GM23338 (cell line): ENCODE measurements around the gene DAPK3. TPM values are rescaled to one million over a fixed set of nuclear protein-coding genes. Genes with fewer than 3 reads are reported as not detected.

ENCODE experiments used
- ATAC-seq: fragments of 200-7000 bp; cut with Tn5 transposase; 3 replicates; pipeline ENCODE4 v1.9.1; 2020
- DNase-seq: peaks from one replicate; pipeline ENCODE4 v3.0.0-alpha.2; 2015; ENCODE audit warnings: low spot score
- H2AFZ ChIP-seq: fragments of 200-600 bp; sonication (generic); 2 replicates; pipeline ENCODE4 v1.8.0; 2016; ENCODE audit warnings: antibody characterized with exemption, mild to moderate bottlenecking, moderate library complexity
- H3F3A ChIP-seq: fragments of 200-600 bp; sonication (generic); replicated peaks from 2 replicates; pipeline ENCODE4 v1.8.0; 2017; ENCODE audit warnings: antibody characterized with exemption, mixed run types, low read depth
- H3K27ac ChIP-seq: fragments of 200-600 bp; sonication (generic); 2 replicates; pipeline ENCODE4 v1.6.1; 2016; ENCODE audit warnings: low read depth
- H3K27me3 ChIP-seq: fragments of 200-600 bp; sonication (generic); 2 replicates; pipeline ENCODE4 v1.8.0; 2016; ENCODE audit warnings: mild to moderate bottlenecking, mixed run types, moderate library complexity; ENCODE audit not compliant: insufficient read depth
- H3K36me3 ChIP-seq: fragments of 200-600 bp; sonication (generic); 2 replicates; pipeline ENCODE4 v1.8.0; 2016; ENCODE audit warnings: mild to moderate bottlenecking; ENCODE audit not compliant: insufficient read depth
- H3K4me1 ChIP-seq: fragments of 200-600 bp; sonication (generic); 2 replicates; pipeline ENCODE4 v1.8.0; 2016; ENCODE audit warnings: mild to moderate bottlenecking, moderate library complexity; ENCODE audit not compliant: insufficient read depth
- H3K4me2 ChIP-seq: fragments of 200-600 bp; sonication (generic); 2 replicates; pipeline ENCODE4 v1.7.1; 2017; ENCODE audit warnings: mixed run types
- H3K4me3 ChIP-seq: fragments of 200-600 bp; sonication (generic); 2 replicates; pipeline ENCODE4 v1.6.1; 2016; ENCODE audit warnings: mixed run types
- H3K79me2 ChIP-seq: fragments of 200-600 bp; sonication (generic); replicated peaks from 2 replicates; pipeline ENCODE4 v1.8.0; 2017; ENCODE audit warnings: mild to moderate bottlenecking; ENCODE audit not compliant: insufficient read depth
- H3K9me2 ChIP-seq: fragments of 200-600 bp; sonication (generic); 2 replicates; pipeline ENCODE4 v1.8.0; 2017; ENCODE audit not compliant: insufficient read depth
- H4K20me1 ChIP-seq: fragments of 200-600 bp; sonication (generic); replicated peaks from 2 replicates; pipeline ENCODE4 v1.8.0; 2017; ENCODE audit warnings: mild to moderate bottlenecking; ENCODE audit not compliant: insufficient read depth
- H3K27ac Mint-ChIP-seq: 2 replicates; pipeline ENCODE4 v1.8.0; 2020; ENCODE audit warnings: inconsistent platforms, mild to moderate bottlenecking, moderate library complexity, mixed read lengths
- H3K27me3 Mint-ChIP-seq: 3 replicates; pipeline ENCODE4 v1.8.0; 2022; ENCODE audit warnings: low read depth, mild to moderate bottlenecking, moderate library complexity, mixed read lengths, inconsistent platforms; ENCODE audit not compliant: insufficient read depth, poor library complexity
- H3K36me3 Mint-ChIP-seq: 3 replicates; pipeline ENCODE4 v1.8.0; 2021; ENCODE audit warnings: low read depth, mild to moderate bottlenecking, inconsistent platforms, moderate library complexity, mixed read lengths
- H3K4me1 Mint-ChIP-seq: 3 replicates; pipeline ENCODE4 v1.8.0; 2020; ENCODE audit warnings: mild to moderate bottlenecking, inconsistent platforms, mixed read lengths
- H3K4me3 Mint-ChIP-seq: 3 replicates; pipeline ENCODE4 v1.8.0; 2021; ENCODE audit warnings: moderate library complexity, mild to moderate bottlenecking, inconsistent platforms, mixed read lengths
- H3K9me3 Mint-ChIP-seq: 3 replicates; pipeline ENCODE4 v1.8.0; 2020; ENCODE audit warnings: moderate library complexity, mild to moderate bottlenecking, inconsistent platforms, mixed read lengths
- CREB1 ChIP-seq: fragments of 250-450 bp; sonication (Bioruptor Pico); IDR thresholded peaks from 2 replicates; pipeline ENCODE4 v1.5.0; 2020; ENCODE audit warnings: low read depth, mild to moderate bottlenecking, moderate library complexity
- CTCF ChIP-seq, 2 experiments: fragments of 200-600 bp in 1 of 2; sonication (generic) in 1 of 2; conservative IDR thresholded peaks; 2 replicates each; pipeline versions ENCODE4 v1.5.1 to v1.6.1; 2016 to 2017; ENCODE audit warnings: antibody characterized with exemption in 2 of 2, low read depth in 2 of 2, mild to moderate bottlenecking in 2 of 2, moderate library complexity in 1 of 2
- ETS1 ChIP-seq: IDR thresholded peaks from 2 replicates; pipeline ENCODE4 v1.6.1; 2016; ENCODE audit warnings: antibody characterized with exemption
- EZH2 ChIP-seq: fragments of 200-600 bp; sonication (generic); IDR thresholded peaks from one replicate; pipeline ENCODE4 v1.8.0; 2017; ENCODE audit warnings: antibody characterized with exemption, mild to moderate bottlenecking, low read depth; ENCODE audit not compliant: unreplicated experiment
- EZH2phosphoT487 ChIP-seq: fragments of 200-600 bp; sonication (generic); IDR thresholded peaks from one replicate; pipeline ENCODE4 v1.8.1; 2018; ENCODE audit warnings: antibody characterized with exemption; ENCODE audit not compliant: unreplicated experiment
- NANOG ChIP-seq: IDR thresholded peaks from 2 replicates; pipeline ENCODE4 v1.6.1; 2016; ENCODE audit warnings: antibody characterized with exemption, borderline replicate concordance
- POLR2AphosphoS5 ChIP-seq: IDR thresholded peaks from 2 replicates; pipeline ENCODE4 v1.6.1; 2016; ENCODE audit warnings: antibody characterized with exemption, low read depth
- REST ChIP-seq: IDR thresholded peaks from one replicate; pipeline ENCODE4 v1.6.1; 2018; ENCODE audit warnings: antibody characterized with exemption; ENCODE audit not compliant: unreplicated experiment
- STAT1 ChIP-seq: IDR thresholded peaks from one replicate; pipeline ENCODE4 v1.6.1; 2016; ENCODE audit warnings: antibody characterized with exemption; ENCODE audit not compliant: unreplicated experiment
- ZNF114 ChIP-seq: fragments of 250-450 bp; sonication (Bioruptor Pico); IDR thresholded peaks from 2 replicates; pipeline ENCODE4 v1.5.0; 2020; ENCODE audit warnings: mild to moderate bottlenecking, moderate library complexity
- polyA plus RNA-seq: library from polyadenylated mRNA; unstranded; fragments of >200 nt; fragmentation: Nextera tagmentation; extraction: Ambion mirVana; gene quantifications from 2 replicates; pipeline ENCODE4 v1.2.1, GENCODE V29; 2016
- total RNA-seq: library from RNA; depleted of rRNA; stranded (reverse); fragments of >200 nt; shearing (Covaris generic); gene quantifications from 2 replicates; pipeline ENCODE4 v1.2.3, GENCODE V29; 2014
- TF ChIP-seq, protein P1 (sequence below): fragments of 250-450 bp; sonication (Bioruptor Pico); IDR thresholded peaks from 2 replicates; pipeline ENCODE4 v1.5.0; 2020; ENCODE audit warnings: mild to moderate bottlenecking, moderate library complexity

DAPK3 gene
- total and polyA plus RNA-seq, 2 experiments from 2014 or later, result 32.1 to 95.6 TPM

- Mint-ChIP-seq H3K9me3 (no peaks in the 10 kb centered on the region), H3K27ac (no peak overlapping the region), H3K4me3 (no peak overlapping the region), H3K27me3 (peaks cover 8% of the 10 kb centered on the region), H3K36me3 (no peaks in the 10 kb centered on the region; the same call in 2 of the 3 replicates), H3K4me1 (no peaks in the 10 kb centered on the region)
- no peak overlapping the region for H2AFZ ChIP-seq
- H3K27me3 ChIP-seq, result no peaks in the 10 kb centered on the region
- no peak for TF ChIP-seq ETS1
- TF ChIP-seq EZH2phosphoT487, result no peak
- no peak for TF ChIP-seq EZH2
- TF ChIP-seq CTCF (conservative IDR thresholded peaks at IDR 0.05; ENCODE audit: low read depth in 2 of 2), result no peak
- no peak for TF ChIP-seq POLR2AphosphoS5
- TF ChIP-seq CREB1 (CRISPR knock-in tag), result no peak
- TF ChIP-seq, protein P1, sequence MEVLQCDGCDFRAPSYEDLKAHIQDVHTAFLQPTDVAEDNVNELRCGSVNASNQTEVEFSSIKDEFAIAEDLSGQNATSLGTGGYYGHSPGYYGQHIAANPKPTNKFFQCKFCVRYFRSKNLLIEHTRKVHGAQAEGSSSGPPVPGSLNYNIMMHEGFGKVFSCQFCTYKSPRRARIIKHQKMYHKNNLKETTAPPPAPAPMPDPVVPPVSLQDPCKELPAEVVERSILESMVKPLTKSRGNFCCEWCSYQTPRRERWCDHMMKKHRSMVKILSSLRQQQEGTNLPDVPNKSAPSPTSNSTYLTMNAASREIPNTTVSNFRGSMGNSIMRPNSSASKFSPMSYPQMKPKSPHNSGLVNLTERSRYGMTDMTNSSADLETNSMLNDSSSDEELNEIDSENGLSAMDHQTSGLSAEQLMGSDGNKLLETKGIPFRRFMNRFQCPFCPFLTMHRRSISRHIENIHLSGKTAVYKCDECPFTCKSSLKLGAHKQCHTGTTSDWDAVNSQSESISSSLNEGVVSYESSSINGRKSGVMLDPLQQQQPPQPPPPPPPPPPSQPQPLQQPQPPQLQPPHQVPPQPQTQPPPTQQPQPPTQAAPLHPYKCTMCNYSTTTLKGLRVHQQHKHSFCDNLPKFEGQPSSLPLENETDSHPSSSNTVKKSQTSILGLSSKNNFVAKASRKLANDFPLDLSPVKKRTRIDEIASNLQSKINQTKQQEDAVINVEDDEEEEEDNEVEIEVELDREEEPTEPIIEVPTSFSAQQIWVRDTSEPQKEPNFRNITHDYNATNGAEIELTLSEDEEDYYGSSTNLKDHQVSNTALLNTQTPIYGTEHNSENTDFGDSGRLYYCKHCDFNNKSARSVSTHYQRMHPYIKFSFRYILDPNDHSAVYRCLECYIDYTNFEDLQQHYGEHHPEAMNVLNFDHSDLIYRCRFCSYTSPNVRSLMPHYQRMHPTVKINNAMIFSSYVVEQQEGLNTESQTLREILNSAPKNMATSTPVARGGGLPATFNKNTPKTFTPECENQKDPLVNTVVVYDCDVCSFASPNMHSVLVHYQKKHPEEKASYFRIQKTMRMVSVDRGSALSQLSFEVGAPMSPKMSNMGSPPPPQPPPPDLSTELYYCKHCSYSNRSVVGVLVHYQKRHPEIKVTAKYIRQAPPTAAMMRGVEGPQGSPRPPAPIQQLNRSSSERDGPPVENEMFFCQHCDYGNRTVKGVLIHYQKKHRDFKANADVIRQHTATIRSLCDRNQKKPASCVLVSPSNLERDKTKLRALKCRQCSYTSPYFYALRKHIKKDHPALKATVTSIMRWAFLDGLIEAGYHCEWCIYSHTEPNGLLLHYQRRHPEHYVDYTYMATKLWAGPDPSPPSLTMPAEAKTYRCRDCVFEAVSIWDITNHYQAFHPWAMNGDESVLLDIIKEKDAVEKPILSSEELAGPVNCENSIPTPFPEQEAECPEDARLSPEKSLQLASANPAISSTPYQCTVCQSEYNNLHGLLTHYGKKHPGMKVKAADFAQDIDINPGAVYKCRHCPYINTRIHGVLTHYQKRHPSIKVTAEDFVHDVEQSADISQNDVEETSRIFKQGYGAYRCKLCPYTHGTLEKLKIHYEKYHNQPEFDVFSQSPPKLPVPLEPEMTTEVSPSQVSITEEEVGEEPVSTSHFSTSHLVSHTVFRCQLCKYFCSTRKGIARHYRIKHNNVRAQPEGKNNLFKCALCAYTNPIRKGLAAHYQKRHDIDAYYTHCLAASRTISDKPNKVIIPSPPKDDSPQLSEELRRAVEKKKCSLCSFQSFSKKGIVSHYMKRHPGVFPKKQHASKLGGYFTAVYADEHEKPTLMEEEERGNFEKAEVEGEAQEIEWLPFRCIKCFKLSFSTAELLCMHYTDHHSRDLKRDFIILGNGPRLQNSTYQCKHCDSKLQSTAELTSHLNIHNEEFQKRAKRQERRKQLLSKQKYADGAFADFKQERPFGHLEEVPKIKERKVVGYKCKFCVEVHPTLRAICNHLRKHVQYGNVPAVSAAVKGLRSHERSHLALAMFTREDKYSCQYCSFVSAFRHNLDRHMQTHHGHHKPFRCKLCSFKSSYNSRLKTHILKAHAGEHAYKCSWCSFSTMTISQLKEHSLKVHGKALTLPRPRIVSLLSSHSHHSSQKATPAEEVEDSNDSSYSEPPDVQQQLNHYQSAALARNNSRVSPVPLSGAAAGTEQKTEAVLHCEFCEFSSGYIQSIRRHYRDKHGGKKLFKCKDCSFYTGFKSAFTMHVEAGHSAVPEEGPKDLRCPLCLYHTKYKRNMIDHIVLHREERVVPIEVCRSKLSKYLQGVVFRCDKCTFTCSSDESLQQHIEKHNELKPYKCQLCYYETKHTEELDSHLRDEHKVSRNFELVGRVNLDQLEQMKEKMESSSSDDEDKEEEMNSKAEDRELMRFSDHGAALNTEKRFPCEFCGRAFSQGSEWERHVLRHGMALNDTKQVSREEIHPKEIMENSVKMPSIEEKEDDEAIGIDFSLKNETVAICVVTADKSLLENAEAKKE (CRISPR knock-in tag), result no peak
- no peak for TF ChIP-seq STAT1
- TF ChIP-seq REST, result no peak
- TF ChIP-seq NANOG, result no peak
- no peak for TF ChIP-seq ZNF114 (CRISPR knock-in tag)
- no peak overlapping the region for H3K4me3 ChIP-seq
- no peaks in the 10 kb centered on the region; the same call in 1 of the 2 replicates for H3K4me1 ChIP-seq
- H3F3A ChIP-seq, result no peaks in the 10 kb centered on the region
- no peaks in the 10 kb centered on the region for H3K36me3 ChIP-seq
- peaks cover 12% of the 10 kb centered on the region for H3K79me2 ChIP-seq
- ATAC-seq, result no peak
- H3K27ac ChIP-seq, result no peak overlapping the region
- H3K9me2 ChIP-seq, result no peaks in the 10 kb centered on the region
- DNase-seq, result no peak
- no peaks in the 10 kb centered on the region for H4K20me1 ChIP-seq
- H3K4me2 ChIP-seq, result no peak overlapping the region
These were observed 39.9 kb downstream of the DAPK3 start for GRCh38 chr19:3931041-3931440.
